Neural crest cell (in vitro differentiated cells): Measurements from ENCODE around the gene OR2W1. TPM values are rescaled to one million over a fixed set of nuclear protein-coding genes. Genes with fewer than 3 reads are reported as not detected.

Experiments used
- DNase-seq: peaks from one replicate; pipeline ENCODE4 v3.0.0; 2021; ENCODE audit warnings: low read depth, mixed read lengths, low spot score
- H3K27ac Mint-ChIP-seq: one replicate; pipeline ENCODE4 v1.8.0; 2021; ENCODE audit warnings: mild to moderate bottlenecking, mixed read lengths; ENCODE audit not compliant: unreplicated experiment
- H3K27me3 Mint-ChIP-seq: 2 replicates; pipeline ENCODE4 v1.8.0; 2021; ENCODE audit warnings: low read depth, mild to moderate bottlenecking, mixed read lengths
- H3K36me3 Mint-ChIP-seq: 2 replicates; pipeline ENCODE4 v1.8.0; 2021; ENCODE audit warnings: low read depth, mild to moderate bottlenecking, mixed read lengths
- H3K4me1 Mint-ChIP-seq: 2 replicates; pipeline ENCODE4 v1.8.0; 2021; ENCODE audit warnings: mixed read lengths
- H3K4me3 Mint-ChIP-seq: one replicate; pipeline ENCODE4 v1.8.0; 2021; ENCODE audit warnings: mild to moderate bottlenecking, mixed read lengths
- H3K9me3 Mint-ChIP-seq: 2 replicates; pipeline ENCODE4 v1.8.0; 2021; ENCODE audit warnings: mixed read lengths
- total RNA-seq: library from RNA; stranded (reverse); gene quantifications from 2 replicates; pipeline ENCODE4 v1.2.1, GENCODE V29; 2021
- TF ChIP-seq, protein P1 (sequence below): fragments of 200-600 bp; sonication (generic); conservative IDR thresholded peaks from 2 replicates; pipeline ENCODE4 v1.5.0; 2021; ENCODE audit warnings: antibody characterized with exemption, mild to moderate bottlenecking

Gene OR2W1
- total RNA-seq, 1 donor from 2014 or later, result not detected

DNA sequence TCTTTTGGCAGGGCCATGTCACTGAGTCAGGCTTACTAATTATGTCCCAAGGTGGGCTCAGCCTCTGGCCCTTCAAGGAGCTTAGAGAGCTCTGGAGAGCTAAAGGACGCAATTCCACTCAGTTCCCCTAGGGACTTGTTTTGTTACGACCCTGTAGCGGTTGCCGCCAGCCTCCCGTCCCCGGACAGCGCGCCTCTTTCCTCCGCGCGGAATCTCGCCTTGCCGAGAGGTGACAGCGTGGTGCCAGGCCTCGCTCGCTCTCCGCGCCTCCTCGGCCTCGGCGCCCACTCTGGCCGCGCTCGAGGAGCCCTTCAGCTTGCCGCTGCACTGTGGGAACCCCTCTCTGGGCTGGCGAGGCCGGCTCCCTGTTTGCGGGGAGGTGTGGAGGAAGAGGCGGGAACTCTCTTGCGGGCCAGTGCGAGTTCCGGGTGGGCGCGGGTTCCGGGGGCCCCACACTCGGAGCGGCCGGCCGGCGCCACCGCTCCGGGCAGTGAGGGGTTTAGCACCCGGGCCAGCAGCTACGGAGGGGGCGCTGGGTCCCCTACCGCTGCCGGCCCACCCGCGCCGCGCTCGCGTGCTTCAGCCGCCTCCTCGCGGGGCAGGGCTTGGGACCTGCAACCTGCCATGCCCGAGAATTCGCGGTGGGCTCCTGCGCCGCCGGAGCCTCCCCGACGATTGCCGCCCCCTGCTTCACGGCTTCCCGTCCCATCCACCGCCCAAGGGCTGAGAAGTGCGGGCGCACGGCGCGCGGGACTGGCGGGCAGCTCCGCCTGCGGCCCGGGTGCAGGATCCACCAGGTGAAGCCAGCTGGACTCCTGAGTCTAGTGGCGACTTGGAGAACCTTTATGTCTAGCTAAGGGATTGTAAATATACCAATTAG lies 30.0 kb downstream of the OR2W1 start:
- TF ChIP-seq, protein P1, sequence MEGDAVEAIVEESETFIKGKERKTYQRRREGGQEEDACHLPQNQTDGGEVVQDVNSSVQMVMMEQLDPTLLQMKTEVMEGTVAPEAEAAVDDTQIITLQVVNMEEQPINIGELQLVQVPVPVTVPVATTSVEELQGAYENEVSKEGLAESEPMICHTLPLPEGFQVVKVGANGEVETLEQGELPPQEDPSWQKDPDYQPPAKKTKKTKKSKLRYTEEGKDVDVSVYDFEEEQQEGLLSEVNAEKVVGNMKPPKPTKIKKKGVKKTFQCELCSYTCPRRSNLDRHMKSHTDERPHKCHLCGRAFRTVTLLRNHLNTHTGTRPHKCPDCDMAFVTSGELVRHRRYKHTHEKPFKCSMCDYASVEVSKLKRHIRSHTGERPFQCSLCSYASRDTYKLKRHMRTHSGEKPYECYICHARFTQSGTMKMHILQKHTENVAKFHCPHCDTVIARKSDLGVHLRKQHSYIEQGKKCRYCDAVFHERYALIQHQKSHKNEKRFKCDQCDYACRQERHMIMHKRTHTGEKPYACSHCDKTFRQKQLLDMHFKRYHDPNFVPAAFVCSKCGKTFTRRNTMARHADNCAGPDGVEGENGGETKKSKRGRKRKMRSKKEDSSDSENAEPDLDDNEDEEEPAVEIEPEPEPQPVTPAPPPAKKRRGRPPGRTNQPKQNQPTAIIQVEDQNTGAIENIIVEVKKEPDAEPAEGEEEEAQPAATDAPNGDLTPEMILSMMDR, result peak; percentile 38
- Mint-ChIP-seq H3K27ac (no peak overlapping the region), H3K9me3 (no peaks in the 10 kb centered on the region), H3K36me3 (no peaks in the 10 kb centered on the region), H3K4me3 (no peak overlapping the region), H3K4me1 (peaks cover 16% of the 10 kb centered on the region), H3K27me3 (peaks cover 43% of the 10 kb centered on the region)
- DNase-seq, result no peak

DNA sequence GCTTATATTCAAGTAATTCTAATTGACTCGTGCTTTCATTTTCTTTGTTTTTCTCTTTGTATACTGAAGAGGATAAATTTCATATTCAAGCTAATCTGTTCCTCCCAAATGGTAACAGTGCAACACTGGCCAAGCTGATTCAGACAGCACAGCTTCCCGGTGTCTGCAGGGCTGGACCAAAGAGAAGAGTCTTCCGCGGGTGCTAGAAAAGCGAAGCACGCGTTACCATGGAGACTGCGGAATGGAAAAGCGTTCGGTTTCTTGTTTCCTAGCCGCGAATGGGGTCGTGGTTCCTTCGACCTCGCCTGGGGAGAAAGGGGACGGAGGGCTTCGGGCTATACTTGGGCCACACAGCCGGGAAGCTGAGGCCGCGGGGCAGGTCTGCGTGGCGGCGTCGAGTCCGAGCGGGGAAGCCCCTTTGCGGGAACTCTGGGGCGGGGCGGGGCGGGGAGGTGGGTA lies 33.7 kb downstream of the OR2W1 start:
- peaks cover 52% of the 10 kb centered on the region for H3K27me3 Mint-ChIP-seq
- peak overlapping the region; percentile 0 for H3K27ac Mint-ChIP-seq
- peaks cover 6% of the 10 kb centered on the region for H3K4me1 Mint-ChIP-seq
- TF ChIP-seq, protein P1, result no peak
- H3K4me3 Mint-ChIP-seq, result peak overlapping the region; percentile 80
- H3K36me3 Mint-ChIP-seq, result no peaks in the 10 kb centered on the region
- no peaks in the 10 kb centered on the region for H3K9me3 Mint-ChIP-seq
- DNase-seq, result peak; percentile 57

DNA sequence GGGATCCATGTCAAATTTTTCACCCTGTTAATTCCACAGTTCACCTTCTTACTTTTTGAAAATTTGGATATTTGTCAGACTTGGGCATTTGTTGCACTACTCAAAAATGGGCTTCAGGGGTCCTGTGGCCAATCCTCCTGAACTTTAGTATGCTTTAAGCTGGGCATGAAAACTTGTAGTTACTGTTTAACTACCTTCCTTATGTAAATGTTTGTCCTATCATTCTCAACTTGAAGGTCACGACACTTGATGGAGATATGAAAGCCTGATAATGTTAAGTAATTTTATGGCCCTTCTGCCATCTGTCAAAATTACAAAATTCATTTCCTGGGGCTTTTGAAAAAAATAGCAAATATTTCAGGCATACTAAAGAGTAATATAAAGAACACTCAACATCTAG lies 35.6 kb downstream of the OR2W1 start:
- H3K4me1 Mint-ChIP-seq, result peaks cover 7% of the 10 kb centered on the region
- peaks cover 61% of the 10 kb centered on the region for H3K27me3 Mint-ChIP-seq
- peaks cover 2% of the 10 kb centered on the region for H3K36me3 Mint-ChIP-seq
- peaks cover 2% of the 10 kb centered on the region for H3K9me3 Mint-ChIP-seq
- no peak for DNase-seq
- TF ChIP-seq, protein P1, result no peak
- H3K27ac Mint-ChIP-seq, result no peak overlapping the region
- no peak overlapping the region for H3K4me3 Mint-ChIP-seq

DNA sequence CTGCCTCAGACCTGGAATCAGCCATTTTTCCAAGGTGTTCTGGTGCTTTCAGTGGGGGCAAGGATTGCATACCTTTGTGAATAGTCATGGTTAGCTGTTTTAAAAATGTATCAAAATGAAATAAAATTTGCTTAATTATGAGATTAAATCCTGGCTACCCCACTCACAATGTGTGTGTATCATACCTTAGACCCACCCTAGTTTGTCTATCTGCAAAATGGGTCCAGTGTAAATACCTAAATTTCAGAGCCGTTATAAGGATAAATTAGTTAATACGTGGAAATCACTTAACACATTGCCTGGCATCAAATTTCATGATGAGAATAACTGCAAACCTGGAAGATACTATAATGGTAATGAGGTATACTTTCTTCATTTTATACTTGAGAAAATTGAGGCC lies 36.9 kb downstream of the OR2W1 start:
- Mint-ChIP-seq H3K27ac (no peak overlapping the region), H3K36me3 (peaks cover 2% of the 10 kb centered on the region), H3K4me1 (peaks cover 7% of the 10 kb centered on the region), H3K27me3 (peaks cover 63% of the 10 kb centered on the region), H3K4me3 (no peak overlapping the region), H3K9me3 (peaks cover 2% of the 10 kb centered on the region)
- no peak for DNase-seq
- TF ChIP-seq, protein P1, result no peak

DNA sequence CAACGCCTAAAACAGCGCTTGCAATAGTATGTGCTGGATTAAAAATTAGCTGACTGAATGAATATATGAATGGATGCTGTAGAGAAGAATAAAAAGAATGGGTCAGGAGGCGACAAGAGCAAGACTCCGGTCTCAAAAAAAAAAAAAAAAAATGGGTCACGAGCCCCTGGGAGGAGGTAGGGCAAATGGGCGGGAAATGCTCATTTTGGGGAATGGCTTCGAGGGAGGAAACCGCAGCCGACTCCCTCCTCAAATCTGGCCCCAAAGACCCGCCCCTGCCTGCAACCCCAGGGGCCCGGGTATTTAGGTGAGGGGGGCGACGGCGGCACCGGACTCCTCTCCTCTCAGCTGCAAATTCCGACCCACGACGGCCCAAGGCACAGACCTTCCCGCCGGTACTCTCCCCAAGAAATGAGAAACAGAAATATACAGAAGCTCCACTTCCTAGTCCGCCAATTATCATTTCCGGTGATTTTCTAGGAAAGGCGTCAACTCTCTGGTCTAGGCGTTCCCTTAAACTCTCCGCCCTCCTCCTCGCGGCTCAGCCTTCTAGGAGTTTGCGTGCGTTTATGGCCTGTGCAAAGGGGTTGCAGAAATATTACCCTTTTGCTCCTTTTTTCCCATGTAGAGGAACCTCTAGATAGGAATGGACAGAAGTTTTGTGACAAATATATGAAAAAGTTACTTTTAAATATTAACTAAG lies 39.6 kb downstream of the OR2W1 start, which contains the start of gene ZNF311:
Gene ZNF311 (minus strand): TSS at position 133 of the 703 bp plus-strand sequence. CDS start 1,361 bp downstream, outside the sequence.
- no peak within 1 kb of the TSS for H3K27ac Mint-ChIP-seq
- H3K9me3 Mint-ChIP-seq, result peaks cover 2% of the 10 kb centered on the region
- peaks cover 49% of the 10 kb centered on the region for H3K27me3 Mint-ChIP-seq
- peak within 1 kb of the TSS; percentile 84 for H3K4me3 Mint-ChIP-seq
- TF ChIP-seq, protein P1, result no peak
- H3K36me3 Mint-ChIP-seq, result peaks cover 2% of the 10 kb centered on the region
- peaks cover 4% of the 10 kb centered on the region for H3K4me1 Mint-ChIP-seq
- DNase-seq, result no peak
